Ishikawa (cell line): ENCODE data around the gene KIF13A.

Experiments used
- CEBPB ChIP-seq: IDR thresholded peaks from 2 replicates; pipeline ENCODE4 v1.6.1; 2012
- CREB1 ChIP-seq: IDR thresholded peaks from 2 replicates; pipeline ENCODE4 v1.6.1; 2012; ENCODE audit warnings: low read depth
- EGR1 ChIP-seq: IDR thresholded peaks from 2 replicates; pipeline ENCODE4 v1.6.1; 2012
- EP300 ChIP-seq: IDR thresholded peaks from 2 replicates; pipeline ENCODE4 v1.6.1; 2012; ENCODE audit warnings: borderline replicate concordance
- NFIC ChIP-seq: IDR thresholded peaks from 2 replicates; pipeline ENCODE4 v1.6.1; 2012
- RAD21 ChIP-seq: IDR thresholded peaks from 2 replicates; pipeline ENCODE4 v1.6.1; 2012; ENCODE audit warnings: low read depth
- REST ChIP-seq: IDR thresholded peaks from 2 replicates; pipeline ENCODE4 v1.6.1; 2012; ENCODE audit warnings: low read depth, mild to moderate bottlenecking
- TAF1 ChIP-seq: IDR thresholded peaks from 2 replicates; pipeline ENCODE4 v1.6.1; 2012; ENCODE audit warnings: low read depth, mild to moderate bottlenecking
- TCF12 ChIP-seq: IDR thresholded peaks from 2 replicates; pipeline ENCODE4 v1.6.1; 2012; ENCODE audit warnings: low read depth
- USF1 ChIP-seq: IDR thresholded peaks from 2 replicates; pipeline ENCODE4 v1.6.1; 2012
- YY1 ChIP-seq: IDR thresholded peaks from 2 replicates; pipeline ENCODE4 v1.6.1; 2012; ENCODE audit warnings: low read depth
- TF ChIP-seq, protein P1 (sequence below): IDR thresholded peaks from 2 replicates; pipeline ENCODE4 v1.6.1; 2012

DNA sequence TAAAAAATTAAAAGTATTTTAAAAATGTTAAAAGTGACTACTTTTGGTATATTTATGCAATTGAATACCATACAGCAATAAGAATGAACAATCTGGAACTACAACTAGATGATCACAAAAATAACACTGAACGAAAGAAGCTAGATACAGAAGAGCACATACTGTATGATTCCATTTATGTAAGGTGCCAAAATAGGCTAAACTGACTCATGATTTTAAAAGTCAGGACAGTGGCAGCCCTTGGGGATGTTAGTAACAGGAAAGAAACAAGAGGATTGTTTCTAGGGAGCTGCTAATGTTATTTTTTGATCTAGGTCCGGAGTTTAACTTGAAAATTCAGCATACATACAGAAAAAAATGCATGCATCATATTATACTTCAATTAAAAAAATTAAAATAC lies 42.3 kb downstream of the KIF13A start:
- TF ChIP-seq RAD21 (no peak), TCF12 (no peak), YY1 (no peak), CREB1 (no peak), REST (no peak), CEBPB (no peak), EP300 (no peak), TAF1 (no peak), USF1 (no peak), NFIC (no peak), EGR1 (no peak)
- TF ChIP-seq, protein P1, sequence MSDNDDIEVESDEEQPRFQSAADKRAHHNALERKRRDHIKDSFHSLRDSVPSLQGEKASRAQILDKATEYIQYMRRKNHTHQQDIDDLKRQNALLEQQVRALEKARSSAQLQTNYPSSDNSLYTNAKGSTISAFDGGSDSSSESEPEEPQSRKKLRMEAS, result no peak
